MV-4-11 (cell line): ENCODE measurements around the gene SLIT1.

ENCODE experiments used
- DNase-seq: peaks from one replicate; lab custom pipeline; 2025; lab: John Stamatoyannopoulos, UW

The SLIT1 gene

GRCh38 chr10:97139651-97140048, 46.1 kb downstream of the SLIT1 start:
- DNase-seq, result no peak

GRCh38 chr10:97138846-97139245, 46.9 kb downstream of the SLIT1 start:
- DNase-seq, result no peak

- DNase-seq, result no peak
Measured at GRCh38 chr10:97138174-97138573, 47.6 kb downstream of the SLIT1 start.

DNA sequence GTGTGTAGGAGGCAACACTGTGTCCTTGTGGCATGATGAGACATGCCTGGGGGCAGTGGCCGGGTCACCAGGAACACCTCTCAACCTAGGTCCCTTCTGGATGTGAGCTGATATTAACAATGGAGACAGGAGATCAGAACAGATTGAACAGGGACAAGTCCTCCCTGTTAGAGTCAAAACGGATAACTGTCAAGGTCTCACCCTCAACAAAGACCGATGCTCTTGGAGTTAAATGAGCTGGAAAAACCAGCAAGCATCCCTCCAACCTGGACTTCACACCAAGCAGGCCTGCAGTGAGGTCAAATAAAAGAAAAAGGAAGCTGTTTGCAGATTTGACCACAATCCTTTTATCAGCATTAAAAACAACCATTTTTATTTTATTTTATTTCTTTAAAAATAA, 49.0 kb downstream of the SLIT1 start:
- DNase-seq, result no peak

GRCh38 chr10:97135464-97135863, 50.3 kb downstream of the SLIT1 start:
- no peak for DNase-seq

GRCh38 chr10:97134983-97135382, 50.8 kb downstream of the SLIT1 start:
- no peak for DNase-seq

GRCh38 chr10:97134110-97134509, 51.6 kb downstream of the SLIT1 start:
- no peak for DNase-seq

GRCh38 chr10:97132273-97132672, 53.5 kb downstream of the SLIT1 start:
- DNase-seq, result no peak

DNA sequence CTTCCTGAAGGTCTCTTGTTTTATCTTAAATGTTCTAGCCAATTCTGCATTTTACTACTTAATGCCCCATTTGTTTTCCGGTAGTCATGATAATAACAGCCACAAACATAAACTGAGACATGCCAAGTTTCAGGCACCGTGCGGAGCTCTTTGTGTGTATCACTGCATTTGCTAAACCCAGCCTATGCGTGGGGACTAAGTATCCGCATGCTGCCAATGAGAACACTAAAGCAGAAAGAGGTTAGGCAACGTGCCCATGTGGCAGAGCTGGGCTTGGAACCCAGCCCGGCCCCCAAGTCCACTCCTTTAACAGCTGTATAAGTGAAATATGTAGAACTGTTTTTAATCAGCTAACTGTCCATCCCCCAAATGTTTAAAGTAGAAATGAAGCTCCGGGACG, 54.1 kb downstream of the SLIT1 start:
- DNase-seq, result no peak

GRCh38 chr10:97131181-97131628, 54.6 kb downstream of the SLIT1 start:
- DNase-seq, result no peak

DNA sequence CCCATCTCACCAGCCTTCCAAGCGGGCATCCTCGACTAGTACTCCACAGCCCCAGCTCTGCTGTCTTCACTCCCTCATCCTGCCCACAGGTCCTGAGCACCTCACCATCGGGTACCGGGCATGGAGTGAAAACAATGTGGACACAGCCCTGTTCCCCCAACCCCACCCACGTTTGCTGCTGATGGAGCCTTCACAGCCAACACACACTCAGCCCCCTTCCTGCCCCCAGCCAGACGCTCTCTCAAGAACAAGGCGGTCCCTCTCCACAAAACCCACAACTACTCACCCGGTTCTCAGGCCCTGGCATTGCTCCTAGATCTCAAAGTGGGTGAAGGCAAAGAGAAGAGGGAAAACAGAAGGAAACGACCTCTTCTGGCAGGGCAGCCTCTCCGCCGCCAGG, 56.1 kb downstream of the SLIT1 start:
- DNase-seq, result peak; percentile 33

DNA sequence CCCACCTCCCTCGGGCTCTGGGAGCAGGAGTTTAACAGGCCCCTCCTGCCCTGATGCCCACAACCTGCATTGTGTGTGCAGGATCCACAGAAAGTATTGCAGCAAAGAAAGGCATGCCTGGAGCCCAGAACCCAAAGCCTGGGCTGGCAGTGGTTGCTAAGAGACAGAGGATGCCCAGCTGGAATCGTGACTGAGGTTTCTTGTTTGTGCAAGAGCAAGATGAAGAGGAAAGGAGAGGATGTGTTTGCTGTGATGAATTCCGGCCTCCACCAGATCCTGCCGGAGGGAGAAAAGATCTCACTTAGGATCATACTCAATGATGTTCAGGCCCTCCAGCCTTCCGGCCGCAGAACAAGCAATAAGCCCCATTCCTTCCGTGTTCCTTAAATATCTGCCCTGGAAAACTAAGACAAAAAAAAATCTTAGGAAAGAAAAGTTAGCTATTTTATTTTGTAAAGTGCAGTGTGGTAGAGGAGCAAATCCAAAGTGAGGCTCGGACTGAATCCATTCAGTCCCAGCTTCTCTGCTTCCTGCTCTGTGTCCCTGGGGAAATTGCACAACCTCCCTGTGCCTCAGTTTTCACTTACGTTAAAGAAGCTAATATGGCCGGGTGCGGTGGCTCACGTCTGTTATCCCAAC, 57.1 kb downstream of the SLIT1 start:
- no peak for DNase-seq

DNA sequence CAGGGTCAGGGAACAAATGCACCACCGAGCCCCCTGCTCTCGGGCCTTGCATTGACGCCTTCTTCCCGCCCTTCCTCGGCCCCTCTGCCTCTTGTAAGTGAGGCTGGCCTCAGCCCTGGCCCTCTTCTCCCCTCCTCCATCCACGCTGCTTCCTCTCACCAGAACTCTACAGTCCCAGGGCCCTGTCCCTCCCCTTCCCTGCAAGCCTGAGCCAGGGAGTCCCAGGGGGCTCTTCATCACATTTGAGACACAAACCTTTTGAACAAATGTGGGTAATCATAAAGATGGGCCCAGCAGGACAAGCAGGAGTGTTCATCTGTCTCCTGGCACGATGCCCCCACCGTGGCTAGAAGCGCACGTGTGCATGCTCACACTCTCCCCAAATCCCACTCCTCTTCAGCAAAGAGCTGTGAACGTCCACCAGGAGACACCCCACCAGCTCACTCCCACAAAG, 57.7 kb downstream of the SLIT1 start:
- no peak for DNase-seq

DNA sequence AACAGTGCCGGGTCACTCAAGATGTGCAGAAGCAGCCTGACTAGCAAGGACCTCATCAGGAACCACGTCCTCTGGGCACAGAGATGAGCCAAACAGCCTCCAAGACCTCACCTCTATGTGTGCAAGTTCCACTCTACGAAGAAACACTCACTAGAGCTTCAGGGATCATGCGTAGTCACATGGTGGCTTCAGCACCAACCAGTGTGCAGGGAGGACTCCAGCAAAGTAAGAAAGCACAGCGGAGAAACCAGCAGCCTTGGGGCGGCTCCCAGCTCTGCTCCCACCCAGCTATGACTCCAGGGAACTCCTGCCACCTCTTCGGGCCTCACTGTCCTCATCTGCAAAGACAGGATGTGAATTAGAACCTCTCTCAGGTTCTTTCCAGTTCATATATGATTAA, 58.2 kb downstream of the SLIT1 start:
- DNase-seq, result no peak

- DNase-seq, result no peak
Measured at GRCh38 chr10:97124211-97124610, 61.5 kb downstream of the SLIT1 start.

DNA sequence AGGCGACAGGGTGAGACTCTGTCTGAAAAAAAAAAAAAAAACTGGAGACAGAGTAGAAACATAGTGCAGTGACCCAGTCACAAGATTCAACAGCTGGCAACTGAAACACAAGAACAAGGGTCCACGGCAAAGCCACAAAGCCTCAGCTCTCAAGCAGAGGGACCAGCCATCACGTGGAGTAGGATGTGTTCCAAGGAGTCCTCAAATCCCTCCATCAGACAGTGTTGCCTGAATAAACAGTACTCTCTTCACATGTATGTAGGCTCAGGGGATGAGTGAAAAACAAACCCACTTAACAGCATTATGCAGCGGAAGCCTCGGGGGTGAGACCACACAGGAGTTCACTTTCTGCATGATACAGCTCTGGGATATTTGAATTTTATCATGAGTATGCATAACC, 62.0 kb downstream of the SLIT1 start:
- DNase-seq, result no peak

DNA sequence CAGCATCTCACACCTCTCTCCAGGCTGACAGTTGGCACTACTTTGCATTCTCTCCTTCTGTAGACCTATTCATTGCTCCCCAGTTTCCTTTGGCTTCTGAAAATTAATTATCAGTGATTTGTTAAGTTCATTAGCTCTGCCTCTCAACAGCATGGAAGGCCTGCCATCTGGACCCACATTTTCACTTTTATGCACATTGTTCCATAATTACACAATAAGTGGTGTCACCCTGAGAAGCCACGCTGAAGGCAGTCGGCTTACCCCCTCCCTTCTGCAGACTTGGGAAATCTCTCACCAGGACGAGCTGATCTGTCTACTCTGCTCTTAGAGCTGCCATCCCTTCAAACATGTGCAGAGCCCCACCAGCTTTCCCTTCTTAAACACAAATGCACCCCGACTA, 64.7 kb downstream of the SLIT1 start:
- DNase-seq, result peak; percentile 38

- DNase-seq, result no peak
Measured at GRCh38 chr10:97120370-97120769, 65.4 kb downstream of the SLIT1 start.

- no peak for DNase-seq
Measured at GRCh38 chr10:97119058-97119745, 66.6 kb downstream of the SLIT1 start.

- DNase-seq, result no peak
Measured at GRCh38 chr10:97117372-97117771, 68.4 kb downstream of the SLIT1 start.

DNA sequence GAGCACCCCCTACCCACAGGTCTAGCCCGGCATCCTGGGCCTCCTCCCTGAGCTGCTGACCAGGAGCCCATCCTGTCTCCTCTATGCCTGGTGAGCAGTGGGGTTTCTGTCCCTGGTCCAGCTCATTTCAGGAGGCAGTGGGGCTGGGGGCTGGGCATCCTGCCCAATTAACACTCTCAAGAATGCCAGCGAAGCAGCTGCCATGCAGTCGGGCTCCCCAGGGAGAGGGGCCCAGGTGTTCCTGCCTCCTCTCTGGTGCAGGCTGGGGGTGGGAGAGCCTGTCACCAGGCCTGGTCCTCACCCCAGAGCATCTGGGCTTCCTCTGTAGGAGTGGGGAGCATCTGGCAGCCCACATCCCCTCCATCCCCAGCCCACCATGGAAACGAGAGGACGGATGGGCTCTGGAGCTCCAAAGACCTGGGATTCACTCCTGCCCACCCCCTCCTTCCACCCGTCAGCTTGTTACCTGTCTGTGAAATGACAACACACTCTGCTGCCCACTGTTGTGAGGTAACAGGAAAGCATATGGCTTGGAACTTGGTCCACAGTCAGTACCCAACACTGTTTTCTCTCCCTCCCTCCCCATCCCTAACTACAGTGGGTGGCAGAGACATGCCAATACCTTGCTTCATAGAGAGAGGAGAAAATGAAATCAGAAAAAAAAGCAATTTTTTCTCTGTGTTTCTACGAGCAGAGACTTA, 69.1 kb downstream of the SLIT1 start:
- no peak for DNase-seq

- no peak for DNase-seq
Measured at GRCh38 chr10:97115846-97116245, 69.9 kb downstream of the SLIT1 start.

DNA sequence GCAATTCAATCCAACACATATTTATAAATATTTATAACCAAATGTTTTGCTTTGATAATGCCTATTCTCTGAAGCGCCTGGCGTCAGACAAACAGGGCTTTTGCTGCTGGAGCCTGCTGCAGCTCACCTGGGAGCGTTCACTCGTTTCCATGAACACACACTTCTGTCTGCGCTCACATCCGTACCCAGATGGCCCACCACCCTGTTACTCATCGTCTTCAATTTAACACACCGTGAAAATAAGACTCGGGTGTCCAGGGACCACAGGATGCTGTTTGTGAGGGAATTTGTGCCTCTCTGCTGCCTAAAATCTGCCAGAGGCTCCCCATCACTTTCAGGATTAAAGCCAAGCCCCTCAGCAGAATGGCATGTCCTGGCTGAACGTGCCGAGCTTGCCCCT, 74.1 kb downstream of the SLIT1 start:
- DNase-seq, result no peak
